ENCODE results near the gene PTGER2.

The PTGER2 gene

GRCh38 chr14:52307376-52307775 is 6.7 kb upstream of the PTGER2 start:
- no peak for DNase-seq

- DNase-seq: no peak
Observed at GRCh38 chr14:52307905-52308304, 6.2 kb upstream of the PTGER2 start.

GRCh38 chr14:52310541-52310940 is 3.6 kb upstream of the PTGER2 start:
- DNase-seq: no peak

GRCh38 chr14:52312931-52313355 is 1.2 kb upstream of the PTGER2 start:
- no peak for DNase-seq

GRCh38 chr14:52313462-52313861 is 650 bp upstream of the PTGER2 start:
- no peak for DNase-seq

GRCh38 chr14:52314595-52315354 is 663 bp downstream of the PTGER2 start:
- no peak for DNase-seq

- no peak for DNase-seq
Observed at GRCh38 chr14:52315355-52315718, 1.2 kb downstream of the PTGER2 start.

GRCh38 chr14:52318062-52318461 is 4.0 kb downstream of the PTGER2 start:
- DNase-seq: no peak

- no peak for DNase-seq
Observed at GRCh38 chr14:52318826-52319645, 4.9 kb downstream of the PTGER2 start.

GRCh38 chr14:52319919-52320318 is 5.8 kb downstream of the PTGER2 start:
- DNase-seq: no peak

GRCh38 chr14:52325126-52325525 is 11.0 kb downstream of the PTGER2 start:
- DNase-seq: no peak

- no peak for DNase-seq
Observed at GRCh38 chr14:52325630-52326029, 11.5 kb downstream of the PTGER2 start.

- DNase-seq: no peak
Observed at GRCh38 chr14:52327374-52328226, 13.5 kb downstream of the PTGER2 start.

GRCh38 chr14:52328276-52328675 is 14.2 kb downstream of the PTGER2 start:
- no peak for DNase-seq

- DNase-seq: no peak
Observed at GRCh38 chr14:52329678-52330369, 15.7 kb downstream of the PTGER2 start.

GRCh38 chr14:52332269-52332668 is 18.2 kb downstream of the PTGER2 start:
- DNase-seq: no peak

- no peak for DNase-seq
Observed at GRCh38 chr14:52333108-52333507, 19.0 kb downstream of the PTGER2 start.

- DNase-seq: no peak
Observed at GRCh38 chr14:52333823-52334657, 19.9 kb downstream of the PTGER2 start.

- DNase-seq: no peak
Observed at GRCh38 chr14:52336241-52336640, 22.1 kb downstream of the PTGER2 start.

GRCh38 chr14:52338051-52338681 is 24.1 kb downstream of the PTGER2 start:
- DNase-seq: no peak

- DNase-seq: no peak
Observed at GRCh38 chr14:52339262-52339661, 25.1 kb downstream of the PTGER2 start.

Data from SHP77 (cell line).